Measurements from ENCODE around the gene KIAA1671. TPM values are rescaled to one million over a fixed set of nuclear protein-coding genes. Genes with fewer than 3 reads are reported as not detected.

KIAA1671 gene
- total RNA-seq, 1 donor: 10.7 TPM

DNA sequence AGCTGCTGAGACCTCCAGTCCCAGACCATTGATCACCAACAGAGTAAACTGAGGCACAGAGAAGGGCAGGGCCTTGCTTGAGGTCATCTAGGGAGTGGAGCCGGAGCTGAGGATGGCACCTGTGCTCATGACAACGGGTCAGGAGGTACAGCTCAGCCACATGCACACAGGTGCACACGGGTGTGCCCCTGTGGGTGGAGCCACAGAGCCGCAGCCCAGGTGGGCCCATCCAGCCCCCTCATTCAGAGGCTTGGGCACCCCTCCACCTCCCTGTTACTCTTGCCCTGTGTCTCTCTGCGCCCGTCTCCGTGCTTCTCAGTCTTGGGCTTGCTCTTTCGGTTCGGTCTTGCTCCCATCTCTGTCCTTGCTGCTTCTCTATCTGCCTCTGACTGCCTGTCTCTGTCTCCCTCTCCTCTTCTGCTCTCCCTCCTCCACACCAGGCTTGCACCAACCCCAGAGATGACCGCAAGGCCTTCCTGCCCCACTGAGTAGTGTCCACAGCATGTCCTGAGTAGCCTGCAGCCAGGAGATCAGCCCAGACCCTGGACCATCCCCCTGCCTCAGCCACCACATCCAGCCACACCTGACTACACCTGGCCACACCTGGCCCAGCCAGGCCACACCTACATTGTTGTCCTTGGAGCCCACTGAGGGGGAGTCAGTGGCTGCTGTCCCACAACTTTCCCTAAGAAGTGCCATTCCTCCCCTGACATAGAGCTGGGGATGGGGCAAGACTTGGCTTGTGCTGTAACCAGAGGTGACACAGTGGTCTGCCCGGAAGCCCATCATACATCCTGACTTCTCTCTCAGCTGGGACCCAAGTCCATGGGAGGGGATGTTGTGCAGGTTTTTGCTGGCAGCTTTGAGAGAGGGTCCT lies 207.8 kb downstream of the KIAA1671 start:
- TF ChIP-seq, protein P1, sequence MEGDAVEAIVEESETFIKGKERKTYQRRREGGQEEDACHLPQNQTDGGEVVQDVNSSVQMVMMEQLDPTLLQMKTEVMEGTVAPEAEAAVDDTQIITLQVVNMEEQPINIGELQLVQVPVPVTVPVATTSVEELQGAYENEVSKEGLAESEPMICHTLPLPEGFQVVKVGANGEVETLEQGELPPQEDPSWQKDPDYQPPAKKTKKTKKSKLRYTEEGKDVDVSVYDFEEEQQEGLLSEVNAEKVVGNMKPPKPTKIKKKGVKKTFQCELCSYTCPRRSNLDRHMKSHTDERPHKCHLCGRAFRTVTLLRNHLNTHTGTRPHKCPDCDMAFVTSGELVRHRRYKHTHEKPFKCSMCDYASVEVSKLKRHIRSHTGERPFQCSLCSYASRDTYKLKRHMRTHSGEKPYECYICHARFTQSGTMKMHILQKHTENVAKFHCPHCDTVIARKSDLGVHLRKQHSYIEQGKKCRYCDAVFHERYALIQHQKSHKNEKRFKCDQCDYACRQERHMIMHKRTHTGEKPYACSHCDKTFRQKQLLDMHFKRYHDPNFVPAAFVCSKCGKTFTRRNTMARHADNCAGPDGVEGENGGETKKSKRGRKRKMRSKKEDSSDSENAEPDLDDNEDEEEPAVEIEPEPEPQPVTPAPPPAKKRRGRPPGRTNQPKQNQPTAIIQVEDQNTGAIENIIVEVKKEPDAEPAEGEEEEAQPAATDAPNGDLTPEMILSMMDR (IDR thresholded peaks at IDR 0.05; ENCODE audit: insufficient read depth, low read length): no peak

DNA sequence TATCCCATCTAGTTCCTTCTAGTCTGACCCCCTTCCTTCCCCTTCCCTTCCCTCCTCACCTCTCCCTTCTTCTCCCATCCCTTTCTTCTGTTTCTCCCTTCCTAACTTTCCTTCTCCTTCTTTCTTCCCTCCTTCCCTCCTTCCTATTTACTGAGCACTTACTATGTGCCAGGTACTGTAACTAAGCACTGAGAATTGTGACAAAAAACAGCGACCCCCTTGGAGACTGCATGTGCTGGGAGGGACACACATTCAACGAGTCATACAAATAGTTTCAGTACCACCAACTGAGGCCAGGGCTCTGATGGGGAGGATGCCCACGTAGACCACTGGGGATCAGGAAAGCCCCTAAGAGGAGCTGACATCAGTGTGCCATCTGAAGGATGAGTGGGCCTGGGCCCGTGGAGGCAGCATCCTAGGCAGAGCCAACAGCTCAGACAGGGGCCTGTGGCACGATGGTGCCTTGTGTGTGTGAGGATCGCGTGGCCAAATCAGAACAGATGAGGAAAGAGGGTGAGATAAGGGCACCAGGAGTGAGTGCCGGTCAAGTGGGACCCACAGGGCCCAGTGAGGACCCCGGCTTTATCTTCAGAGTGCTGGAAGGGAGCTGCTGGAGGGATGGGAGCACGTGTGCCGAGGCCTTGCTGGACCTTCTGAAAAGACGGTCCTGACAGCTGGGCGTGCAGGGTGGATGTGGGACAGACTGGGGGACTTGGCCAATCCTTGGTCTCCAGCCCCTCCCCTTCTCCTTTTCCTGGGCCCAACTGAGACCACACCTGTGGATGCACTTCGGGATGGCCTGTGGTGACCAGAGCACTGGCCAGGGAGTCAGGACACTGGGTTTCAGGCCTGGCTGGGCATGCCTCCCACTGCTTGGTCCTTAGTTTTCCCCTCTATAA lies 208.8 kb downstream of the KIAA1671 start:
- DNase-seq (ENCODE audit: low read depth): no peak
- no peak overlapping the region for H3K4me3 ChIP-seq (ENCODE audit: low read depth, low read length)
- TF ChIP-seq, protein P1 (IDR thresholded peaks at IDR 0.05; ENCODE audit: insufficient read depth, low read length): no peak

More for the DNA sequence above, 207.8 kb downstream of the KIAA1671 start:
- no peak for DNase-seq (ENCODE audit: low read depth)
- H3K4me3 ChIP-seq (ENCODE audit: low read depth, low read length): no peak overlapping the region

DNA sequence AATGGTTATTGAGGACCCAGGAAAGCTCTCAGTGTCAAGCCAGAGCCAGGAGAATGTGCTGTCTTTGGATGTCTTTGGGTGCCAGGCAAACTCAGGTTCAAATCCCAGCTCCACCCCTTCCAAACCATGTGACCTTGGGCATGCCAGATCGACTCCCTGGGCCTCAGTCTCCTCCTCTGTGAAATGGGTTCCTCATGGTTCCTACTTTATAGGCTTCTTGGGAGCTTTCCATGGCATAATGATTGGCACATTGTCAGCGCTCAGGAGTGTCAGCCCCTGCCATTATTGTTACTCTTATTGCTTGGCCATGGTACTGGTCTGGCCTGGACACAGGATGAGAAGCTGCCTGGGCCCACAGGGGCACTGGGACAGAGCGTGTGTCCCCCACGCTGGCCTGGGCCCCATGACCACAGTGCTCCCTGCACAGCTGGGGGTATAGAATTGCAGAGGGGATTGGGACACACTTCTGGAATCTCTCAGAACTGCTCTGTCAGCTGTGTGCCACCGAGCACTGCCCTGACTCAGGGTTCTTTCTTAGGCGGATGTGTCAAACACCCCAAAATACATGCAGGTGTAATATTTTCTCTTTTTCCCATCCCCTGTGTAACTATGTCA lies 209.5 kb downstream of the KIAA1671 start:
- TF ChIP-seq, protein P1 (IDR thresholded peaks at IDR 0.05; ENCODE audit: insufficient read depth, low read length): no peak

DNA sequence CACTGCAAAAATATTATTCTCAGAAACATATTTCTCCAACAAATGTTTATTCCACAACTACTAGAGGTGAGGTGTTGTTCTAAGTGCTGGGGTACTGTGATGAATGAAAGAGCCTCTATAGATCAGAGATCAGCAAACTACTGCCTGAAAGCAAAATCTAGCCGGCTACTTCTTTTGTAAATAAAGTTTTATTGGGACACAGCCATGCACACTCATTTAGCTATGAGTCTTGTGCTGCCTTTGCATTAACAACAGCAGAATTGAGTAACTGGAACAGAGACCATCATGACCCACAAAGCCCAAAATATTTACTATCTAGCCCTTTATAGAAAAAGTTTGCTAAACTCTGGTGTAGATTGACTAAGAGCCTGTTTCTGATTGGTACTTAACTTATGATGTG lies 210.0 kb downstream of the KIAA1671 start:
- DNase-seq (ENCODE audit: low read depth): no peak
- H3K4me3 ChIP-seq (ENCODE audit: low read depth, low read length): no peak overlapping the region
- TF ChIP-seq, protein P1 (IDR thresholded peaks at IDR 0.05; ENCODE audit: insufficient read depth, low read length): no peak

More for the DNA sequence above, 209.5 kb downstream of the KIAA1671 start:
- DNase-seq (ENCODE audit: low read depth): no peak
- no peak overlapping the region for H3K4me3 ChIP-seq (ENCODE audit: low read depth, low read length)

DNA sequence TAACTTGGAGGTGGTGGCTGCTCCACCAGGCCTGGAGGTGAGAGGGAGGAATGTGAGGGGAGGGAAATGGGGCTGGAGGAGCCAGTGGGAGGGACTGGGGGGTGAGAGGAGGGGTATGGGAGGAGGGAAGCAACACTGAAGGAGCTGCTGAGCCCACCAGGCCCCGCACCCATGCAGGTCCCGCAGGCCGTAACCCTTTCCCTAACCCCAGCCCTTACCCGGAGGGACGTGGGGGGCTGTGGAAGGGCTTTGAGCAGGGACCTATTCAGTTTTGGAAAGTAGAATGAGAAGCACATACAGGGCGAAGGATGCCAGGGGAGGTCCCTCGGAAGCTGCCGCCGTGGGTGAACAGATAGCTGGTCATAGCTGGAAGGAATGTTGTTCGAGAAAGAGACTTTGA lies 213.3 kb downstream of the KIAA1671 start:
- TF ChIP-seq, protein P1 (IDR thresholded peaks at IDR 0.05; ENCODE audit: insufficient read depth, low read length): no peak
- DNase-seq (ENCODE audit: low read depth): no peak
- H3K4me3 ChIP-seq (ENCODE audit: low read depth, low read length): no peak overlapping the region

DNA sequence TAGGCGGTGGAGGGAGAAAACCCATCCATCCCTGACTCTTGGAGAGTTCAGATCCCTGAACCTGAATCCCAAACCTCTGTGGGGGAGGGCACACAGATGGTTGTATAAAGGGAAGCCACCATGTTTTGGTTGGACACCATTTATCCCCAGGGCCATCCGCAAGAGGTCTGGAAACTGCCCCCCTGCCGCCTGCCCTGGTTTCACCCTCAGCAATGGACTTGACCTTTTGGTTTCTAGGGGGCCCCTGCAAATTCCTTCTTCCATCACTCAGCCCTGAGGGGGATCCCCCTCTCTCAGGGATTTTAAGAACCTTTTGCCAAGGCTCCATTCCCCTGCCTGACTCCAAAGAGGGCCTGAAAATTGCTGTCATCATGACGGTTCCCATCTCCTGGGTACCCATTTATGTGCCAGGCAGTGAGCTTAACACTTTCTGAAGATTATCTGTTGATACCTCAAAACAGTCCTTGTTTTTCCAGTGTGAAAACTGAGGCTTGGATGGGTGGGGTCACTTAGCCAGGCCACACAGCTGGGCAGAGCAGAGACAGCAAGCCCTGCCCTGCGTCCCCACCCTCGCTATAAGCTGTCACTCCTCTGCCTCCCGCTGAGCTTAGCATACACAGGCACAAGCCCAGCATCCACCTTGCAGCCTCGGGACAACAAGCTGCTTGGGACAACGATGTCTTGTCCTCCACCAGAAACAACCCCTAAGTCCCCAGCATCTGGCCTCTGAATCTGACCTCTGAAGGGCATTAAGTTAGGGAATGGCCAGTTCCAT lies 213.9 kb downstream of the KIAA1671 start:
- DNase-seq (ENCODE audit: low read depth): no peak
- TF ChIP-seq, protein P1 (IDR thresholded peaks at IDR 0.05; ENCODE audit: insufficient read depth, low read length): no peak
- no peak overlapping the region for H3K4me3 ChIP-seq (ENCODE audit: low read depth, low read length)

All from fibroblast of the aortic adventitia (primary cell).